HAP-1 (cell line): ENCODE results near the gene MEIS1.
"Not testable (repeated sequence)": the region's sequence is repeated elsewhere in the genome, so short reads cannot be mapped to it uniquely, and the experiment has no call there.

Experiments
- DNase-seq, 2 experiments: peaks; one replicate each; pipeline ENCODE4 v3.0.0-alpha.2; 2016 to 2020; ENCODE audit warnings: low spot score in 2 of 2
- H3K27me3 ChIP-seq: fragments of 250-450 bp; sonication (Bioruptor Pico); 2 replicates; pipeline ENCODE4 v1.5.1; 2020; ENCODE audit warnings: low read depth, mild to moderate bottlenecking, moderate library complexity
- H3K36me3 ChIP-seq: fragments of 250-450 bp; sonication (Bioruptor Pico); replicated peaks from 2 replicates; pipeline ENCODE4 v1.5.1; 2020; ENCODE audit warnings: mild to moderate bottlenecking
- H3K4me1 ChIP-seq: fragments of 250-450 bp; sonication (Bioruptor Pico); 2 replicates; pipeline ENCODE4 v1.5.1; 2020; ENCODE audit warnings: mild to moderate bottlenecking
- H3K4me3 ChIP-seq: fragments of 250-450 bp; sonication (Bioruptor Pico); 2 replicates; pipeline ENCODE4 v1.5.1; 2020; ENCODE audit warnings: mild to moderate bottlenecking, moderate library complexity
- H3K9me3 ChIP-seq: fragments of 250-450 bp; sonication (Bioruptor Pico); 2 replicates; pipeline ENCODE4 v1.5.1; 2020; ENCODE audit warnings: mild to moderate bottlenecking, moderate library complexity
- in situ Hi-C: fragments of 300-500 bp; cut with MboI; formaldehyde crosslinking; loops from 3 replicates; pipeline ENCODE4 v1.14.3; 2020; ENCODE audit warnings: low sequenced_read_pairs, inconsistent platforms, mixed read lengths

The MEIS1 gene

DNA sequence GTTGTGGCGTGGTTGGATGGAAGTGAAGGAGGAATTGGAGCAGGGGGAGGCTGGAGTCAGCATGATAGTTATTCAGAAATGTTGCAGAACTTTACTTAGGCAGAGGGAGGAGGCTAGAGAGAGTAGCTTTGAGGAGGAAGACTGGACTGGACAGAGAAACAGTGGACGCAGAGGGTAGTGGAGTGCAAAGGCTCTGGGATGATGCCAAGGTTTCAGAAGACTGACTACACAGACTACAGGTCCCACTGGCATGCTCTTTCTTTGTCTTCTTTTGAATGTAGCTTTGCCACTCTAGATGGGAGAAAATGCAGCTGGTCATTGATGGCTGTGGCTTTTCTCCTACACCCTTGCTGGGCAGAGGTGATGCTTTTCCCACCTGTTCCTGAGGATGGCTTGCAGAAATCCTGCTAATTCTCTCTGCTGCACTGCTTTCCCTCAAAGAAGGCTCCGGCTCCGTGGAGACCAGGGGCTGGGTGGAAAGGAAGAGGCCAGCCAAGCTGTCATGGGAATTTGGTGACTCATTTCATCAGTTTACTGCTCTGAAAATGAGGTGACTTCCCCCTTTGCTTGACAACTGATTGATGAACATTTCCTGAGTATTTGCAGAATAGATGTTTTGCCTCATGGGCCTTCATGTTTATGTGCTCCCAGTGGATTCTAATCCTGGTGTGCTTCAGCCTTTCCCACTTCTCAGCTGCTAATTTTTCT, 42.4 kb downstream of the MEIS1 start:
- Histone ChIP-seq H3K4me1 (peaks cover 3% of the 10 kb centered on the region; the same call in 1 of the 2 replicates), H3K9me3 (no peaks in the 10 kb centered on the region), H3K4me3 (no peak overlapping the region), H3K27me3 (no peaks in the 10 kb centered on the region), H3K36me3 (no peaks in the 10 kb centered on the region; the same call in 1 of the 2 replicates)
- DNase-seq, result no peak
- in situ Hi-C loops, result no loop called here

DNA sequence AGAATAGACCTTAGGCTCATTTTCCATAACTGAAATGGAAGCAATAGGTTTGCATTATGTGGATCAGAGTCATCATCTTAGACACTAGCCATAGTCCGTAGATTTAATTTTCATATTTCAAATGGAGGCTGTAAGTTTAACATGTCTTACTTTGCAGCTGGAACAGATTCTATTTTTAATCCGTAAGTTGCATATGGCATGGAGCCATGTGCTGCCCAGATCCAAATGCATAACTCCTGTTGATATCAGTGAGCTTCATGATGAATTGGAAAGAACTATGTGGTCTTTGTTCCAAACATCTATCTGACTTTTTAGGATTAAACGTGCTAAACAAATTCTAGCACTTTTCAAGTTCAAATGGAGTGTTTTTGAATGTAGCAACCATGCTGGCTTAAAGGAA, 43.4 kb downstream of the MEIS1 start:
- no peak for DNase-seq
- no peaks in the 10 kb centered on the region for H3K9me3 ChIP-seq
- no peak overlapping the region for H3K4me3 ChIP-seq
- H3K4me1 ChIP-seq, result peaks cover 3% of the 10 kb centered on the region; the same call in 1 of the 2 replicates
- no peaks in the 10 kb centered on the region; the same call in 1 of the 2 replicates for H3K36me3 ChIP-seq
- in situ Hi-C loops, result no loop called here
- no peaks in the 10 kb centered on the region for H3K27me3 ChIP-seq

DNA sequence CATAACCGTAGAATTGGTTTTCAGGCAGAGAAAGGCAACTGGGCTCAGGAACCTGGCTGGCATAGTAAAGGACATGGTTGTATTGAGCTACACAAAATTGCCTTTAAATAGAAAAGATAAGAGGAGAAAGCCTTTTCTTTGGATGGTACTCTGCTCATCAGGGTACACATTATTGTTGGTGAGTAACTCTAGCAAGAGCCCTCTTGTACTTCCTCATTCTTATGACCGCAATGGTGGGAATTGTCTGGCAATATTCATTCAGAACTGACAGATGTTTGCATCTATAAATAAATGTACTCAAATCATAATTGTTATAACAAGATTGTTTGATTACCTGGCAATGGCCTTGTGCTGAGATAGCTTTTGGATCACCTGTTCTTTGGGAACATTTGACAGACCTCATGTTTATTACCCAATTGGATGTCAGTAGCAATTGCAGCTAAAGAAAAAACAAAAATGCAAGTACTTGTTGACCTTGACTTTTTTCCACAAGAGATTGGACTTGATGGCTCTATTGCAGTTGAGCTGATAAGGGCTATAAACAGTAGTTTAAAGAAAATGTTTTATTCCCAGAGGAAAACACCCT, 43.9 kb downstream of the MEIS1 start:
- no peak overlapping the region for H3K4me3 ChIP-seq
- in situ Hi-C loops, result no loop called here
- H3K4me1 ChIP-seq, result peaks cover 3% of the 10 kb centered on the region; the same call in 1 of the 2 replicates
- no peaks in the 10 kb centered on the region; the same call in 1 of the 2 replicates for H3K36me3 ChIP-seq
- DNase-seq, result no peak
- H3K27me3 ChIP-seq, result no peaks in the 10 kb centered on the region
- H3K9me3 ChIP-seq, result no peaks in the 10 kb centered on the region

DNA sequence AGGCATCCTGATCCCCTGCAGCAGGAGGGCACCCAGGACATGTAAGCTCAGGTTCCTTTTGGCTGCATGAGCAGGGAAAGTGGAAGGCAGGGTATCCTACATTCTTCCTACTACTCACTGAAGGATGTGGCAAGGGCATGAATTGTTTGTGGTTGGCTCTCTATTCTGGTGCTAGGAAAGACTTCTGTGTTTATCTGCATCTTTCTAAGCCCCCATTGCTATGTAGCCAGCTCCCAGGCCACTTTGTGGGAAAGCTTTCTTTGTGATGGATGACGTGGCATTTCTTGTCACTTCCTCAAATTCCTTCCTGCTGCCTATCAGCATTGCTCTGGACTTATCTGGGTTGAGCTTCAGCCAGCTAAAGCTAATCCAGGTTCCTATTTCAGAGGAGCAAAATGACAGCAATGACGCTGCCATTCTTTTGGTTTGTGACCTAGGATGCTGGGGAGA, 46.2 kb downstream of the MEIS1 start:
- Histone ChIP-seq H3K9me3 (no peaks in the 10 kb centered on the region), H3K36me3 (no peaks in the 10 kb centered on the region; the same call in 1 of the 2 replicates), H3K4me3 (no peak overlapping the region), H3K27me3 (no peaks in the 10 kb centered on the region), H3K4me1 (peaks cover 3% of the 10 kb centered on the region; the same call in 1 of the 2 replicates)
- no peak for DNase-seq
- in situ Hi-C loops, result no loop called here

DNA sequence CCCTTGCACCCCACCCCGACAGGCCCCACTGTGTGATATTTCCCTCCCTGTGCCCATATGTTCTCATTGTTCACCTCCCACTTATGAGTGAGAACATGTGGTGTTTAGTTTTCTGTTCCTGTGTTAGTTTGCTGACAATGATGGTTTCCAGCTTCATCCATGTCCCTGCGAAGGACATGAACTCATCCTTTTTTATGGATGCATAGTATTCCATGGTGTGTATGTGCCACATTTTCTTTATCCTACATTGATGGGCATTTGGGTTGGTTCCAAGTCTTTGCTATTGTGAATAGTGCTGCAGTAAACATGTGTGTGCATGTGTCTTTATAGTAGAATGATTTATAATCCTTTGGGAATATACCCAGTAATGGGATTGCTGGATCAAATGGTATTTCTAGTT, 50.3 kb downstream of the MEIS1 start:
- in situ Hi-C loops, H3K9me3 ChIP-seq: not testable (repeated sequence)

DNA sequence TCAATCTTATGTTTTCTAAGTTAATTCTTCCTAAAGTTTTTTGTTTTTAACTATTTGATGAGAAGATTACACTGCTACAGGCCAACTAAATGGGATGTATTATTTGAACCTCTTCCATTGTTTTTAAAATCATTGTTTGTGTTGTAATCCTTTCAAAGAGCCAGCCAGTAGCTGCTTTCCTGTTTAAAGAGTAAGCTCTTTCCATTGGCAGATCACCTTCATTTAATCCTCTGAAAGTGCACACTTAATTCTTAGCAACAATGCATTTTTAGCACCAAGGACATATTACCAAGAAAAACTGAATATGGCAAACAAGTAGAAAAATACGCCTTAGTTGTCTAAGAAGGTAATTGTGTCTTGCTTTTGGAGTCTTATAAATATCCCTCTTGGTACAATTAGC, 54.0 kb downstream of the MEIS1 start:
- no peaks in the 10 kb centered on the region for H3K27me3 ChIP-seq
- in situ Hi-C loops, result no loop called here
- peaks cover 27% of the 10 kb centered on the region for H3K4me1 ChIP-seq
- H3K9me3 ChIP-seq, result no peaks in the 10 kb centered on the region
- DNase-seq, result peak in 1 of 2 experiments; percentile 85
- no peak overlapping the region for H3K4me3 ChIP-seq
- no peaks in the 10 kb centered on the region for H3K36me3 ChIP-seq

More for the DNA sequence above, 50.3 kb downstream of the MEIS1 start:
- H3K36me3 ChIP-seq, DNase-seq, H3K27me3 ChIP-seq, H3K4me3 ChIP-seq: not testable (repeated sequence)
- H3K4me1 ChIP-seq, result peaks cover 18% of the 10 kb centered on the region

DNA sequence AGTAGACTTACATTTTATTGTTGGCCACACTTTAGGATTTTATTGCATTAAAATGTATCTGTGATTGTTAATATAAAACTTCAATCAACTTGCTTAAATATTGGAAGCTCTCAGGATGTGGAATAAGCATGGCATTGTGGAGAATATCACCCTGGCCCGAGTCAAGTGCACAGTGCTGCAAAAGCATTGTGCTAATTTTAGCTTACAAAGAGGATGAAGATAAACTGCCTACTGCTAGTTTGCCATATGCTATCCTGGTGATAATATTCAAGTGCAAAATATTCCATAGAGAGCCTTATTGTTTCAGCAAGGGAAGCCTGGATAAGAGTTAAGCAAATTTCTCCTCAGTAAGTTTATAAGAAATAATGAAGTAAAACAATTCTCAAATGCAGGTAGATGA, 54.5 kb downstream of the MEIS1 start:
- no peaks in the 10 kb centered on the region for H3K27me3 ChIP-seq
- peaks cover 27% of the 10 kb centered on the region for H3K4me1 ChIP-seq
- peak in 1 of 2 experiments; percentile 16 for DNase-seq
- H3K36me3 ChIP-seq, result no peaks in the 10 kb centered on the region
- no peaks in the 10 kb centered on the region for H3K9me3 ChIP-seq
- no peak overlapping the region for H3K4me3 ChIP-seq
- in situ Hi-C loops, result no loop called here

DNA sequence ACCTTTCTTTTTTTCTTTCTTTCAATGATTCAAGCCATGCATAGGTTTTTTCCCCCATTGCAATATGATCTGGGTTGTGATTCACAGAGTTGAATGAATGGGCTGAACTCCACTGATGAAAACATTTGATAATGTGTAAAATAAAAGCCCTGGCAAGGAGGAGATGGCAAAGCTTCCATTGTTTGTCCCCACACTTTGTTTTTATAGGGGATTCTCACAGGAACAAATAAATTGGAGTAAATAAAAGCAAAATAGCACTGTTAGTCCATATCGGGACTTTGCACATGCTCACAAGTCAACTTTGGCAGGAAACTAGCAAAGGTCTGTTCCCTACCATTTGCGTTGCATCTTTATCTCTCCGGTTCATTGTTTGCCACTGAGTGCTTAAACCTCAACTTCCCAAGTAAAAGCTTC, 55.7 kb downstream of the MEIS1 start:
- peak in 1 of 2 experiments; percentile 20 for DNase-seq

DNA sequence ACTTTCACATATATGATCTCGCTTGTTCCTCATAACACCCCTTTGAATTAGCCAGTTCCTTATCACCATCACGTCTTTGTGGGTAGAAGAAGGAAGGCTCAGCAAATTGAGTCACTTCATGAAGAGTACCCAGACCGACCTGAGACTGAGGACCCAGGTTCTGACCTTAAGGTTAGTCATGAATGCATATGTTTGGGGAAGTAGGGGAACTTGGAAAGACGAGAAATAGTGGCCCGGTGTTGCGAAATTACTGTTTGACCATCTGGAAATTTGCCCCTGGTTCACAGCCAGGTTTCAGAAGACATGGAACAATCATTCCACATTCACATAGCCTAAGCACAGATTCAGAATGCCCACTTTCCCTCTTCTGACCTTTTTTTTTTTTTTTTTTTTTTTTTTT, 59.8 kb downstream of the MEIS1 start:
- Histone ChIP-seq H3K27me3 (no peaks in the 10 kb centered on the region), H3K4me3 (no peak overlapping the region), H3K4me1 (peaks cover 22% of the 10 kb centered on the region), H3K9me3 (no peaks in the 10 kb centered on the region), H3K36me3 (no peaks in the 10 kb centered on the region; the same call in 1 of the 2 replicates)
- DNase-seq, result no peak
- in situ Hi-C loops, result no loop called here

More for the DNA sequence above, 55.7 kb downstream of the MEIS1 start:
- no peaks in the 10 kb centered on the region for H3K9me3 ChIP-seq
- in situ Hi-C loops, result no loop called here
- no peaks in the 10 kb centered on the region for H3K36me3 ChIP-seq
- H3K4me3 ChIP-seq, result no peak overlapping the region
- H3K4me1 ChIP-seq, result peaks cover 27% of the 10 kb centered on the region
- H3K27me3 ChIP-seq, result no peaks in the 10 kb centered on the region

DNA sequence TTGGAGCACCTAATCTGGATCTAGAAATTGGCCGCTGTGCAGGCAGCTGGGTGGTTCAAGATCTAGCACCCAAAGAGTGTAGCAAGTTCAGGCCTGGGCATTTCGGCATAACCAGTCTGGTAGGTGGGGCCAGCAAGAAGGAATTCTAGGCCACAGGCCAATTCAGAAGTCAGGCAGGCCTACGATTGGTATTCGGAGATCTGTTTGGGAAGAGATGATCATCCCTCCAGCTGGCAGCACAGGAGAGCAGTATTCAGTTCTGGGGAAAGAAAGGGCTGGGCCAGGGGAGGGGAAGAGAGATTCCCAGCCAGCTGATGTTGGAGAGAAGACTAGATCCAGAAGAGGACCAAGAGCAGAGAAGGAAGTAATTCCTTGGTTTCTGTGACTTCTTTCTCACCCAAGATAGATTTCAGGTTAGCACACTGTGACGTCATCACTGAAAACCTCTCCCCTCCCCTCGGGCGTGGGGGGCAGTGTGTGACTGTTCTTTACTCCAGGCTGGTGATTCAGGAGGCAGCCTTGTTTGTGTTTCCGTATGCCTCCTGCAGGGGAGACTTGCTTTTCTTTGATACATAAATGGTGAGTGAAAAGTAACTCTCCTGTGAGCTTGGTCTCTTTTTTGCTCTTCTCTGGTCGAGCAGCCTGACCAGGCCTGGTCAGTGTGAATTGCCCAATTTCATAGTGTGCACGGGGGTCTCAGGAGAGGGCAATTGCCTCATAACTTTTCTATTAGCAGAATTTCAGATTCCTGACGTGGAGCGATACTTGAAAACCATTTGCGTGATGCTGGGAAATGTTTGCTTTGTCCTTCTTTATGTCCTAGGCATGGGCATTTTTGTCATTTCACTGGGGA, 61.1 kb downstream of the MEIS1 start:
- Histone ChIP-seq H3K9me3 (no peaks in the 10 kb centered on the region), H3K27me3 (no peaks in the 10 kb centered on the region), H3K4me1 (peaks cover 9% of the 10 kb centered on the region), H3K4me3 (no peak overlapping the region), H3K36me3 (no peaks in the 10 kb centered on the region; the same call in 1 of the 2 replicates)
- DNase-seq, result peak in 1 of 2 experiments; percentile 12
- in situ Hi-C loops, result no loop called here

DNA sequence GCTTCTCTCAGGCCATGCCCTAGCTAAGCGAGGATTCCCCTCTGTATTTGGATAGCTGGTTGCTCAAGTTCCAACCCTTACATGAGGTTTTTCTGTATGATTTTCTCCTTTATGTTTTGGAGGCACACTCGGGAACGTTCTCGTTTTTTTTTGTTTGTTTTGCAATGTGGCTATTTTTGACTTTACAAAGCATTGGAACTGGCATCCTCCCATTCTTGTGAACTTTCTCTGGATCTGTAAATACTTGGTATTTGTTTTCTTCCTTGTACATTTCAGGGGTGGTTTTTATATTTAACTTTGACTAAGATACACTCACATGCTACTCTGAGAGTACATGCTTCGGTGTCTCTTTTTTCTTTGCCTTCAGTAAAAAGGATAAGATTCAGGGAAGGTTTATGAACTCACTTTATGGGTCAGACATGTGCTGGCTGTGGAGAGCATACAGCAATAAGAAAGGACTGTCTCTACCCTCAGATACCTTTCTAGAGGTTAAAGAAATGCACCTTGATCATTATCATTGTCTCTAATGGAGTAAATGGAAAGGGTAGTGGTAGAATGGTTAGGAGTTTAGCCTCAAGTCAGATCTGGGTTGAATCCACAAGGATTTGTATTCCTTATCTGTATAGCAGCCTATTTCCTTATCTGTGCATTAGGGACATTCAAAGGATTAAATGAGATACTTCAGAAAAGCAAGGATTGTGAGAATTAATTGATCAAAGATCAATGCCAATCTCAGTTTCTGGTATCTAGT, 61.9 kb downstream of the MEIS1 start:
- in situ Hi-C loops, result no loop called here
- Histone ChIP-seq H3K4me3 (no peak overlapping the region), H3K36me3 (no peaks in the 10 kb centered on the region; the same call in 1 of the 2 replicates), H3K4me1 (peaks cover 8% of the 10 kb centered on the region), H3K27me3 (no peaks in the 10 kb centered on the region), H3K9me3 (no peaks in the 10 kb centered on the region)
- no peak for DNase-seq

DNA sequence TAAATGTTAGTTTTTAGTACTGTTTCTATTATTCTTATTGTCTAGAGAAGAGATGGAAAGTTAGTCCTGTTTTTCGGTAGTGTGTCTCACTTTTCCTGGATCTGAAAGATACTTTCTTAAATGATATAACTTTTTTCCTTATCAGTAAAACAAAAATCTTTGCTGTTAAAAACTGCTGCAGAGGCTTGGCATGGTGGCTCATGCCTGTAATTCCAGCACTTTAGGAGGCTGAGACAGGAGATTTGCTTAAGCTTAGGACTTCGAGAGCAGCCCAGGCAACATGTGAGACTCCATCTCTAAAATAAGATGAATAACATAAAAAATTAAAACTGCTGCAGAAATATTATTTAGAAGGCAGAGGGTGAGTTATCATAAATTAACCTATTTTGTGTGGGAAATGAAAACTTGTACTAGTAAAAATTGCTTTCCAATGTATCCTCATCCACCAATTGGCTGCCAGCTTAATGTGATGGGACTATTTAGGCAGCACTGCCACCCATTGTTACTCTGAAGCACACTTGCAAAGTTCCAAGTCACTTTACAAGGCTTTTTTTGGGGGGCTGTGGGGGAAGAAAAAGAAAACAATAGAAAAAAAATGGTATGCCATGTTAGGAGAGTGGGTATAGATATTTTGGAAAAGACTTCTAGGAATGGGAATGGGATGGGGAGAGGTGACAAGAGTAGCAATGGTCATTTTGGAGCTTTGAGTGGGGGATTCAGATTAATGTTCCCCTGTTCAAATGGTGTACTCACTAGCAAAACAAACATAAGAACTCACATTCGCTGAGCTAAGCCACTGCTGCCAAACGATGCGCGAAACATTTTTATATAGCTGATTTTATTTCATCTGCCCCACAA, 62.7 kb downstream of the MEIS1 start:
- DNase-seq, result no peak
- in situ Hi-C loops, result no loop called here
- Histone ChIP-seq H3K4me3 (no peak overlapping the region), H3K27me3 (no peaks in the 10 kb centered on the region), H3K4me1 (peaks cover 8% of the 10 kb centered on the region), H3K9me3 (no peaks in the 10 kb centered on the region), H3K36me3 (no peaks in the 10 kb centered on the region; the same call in 1 of the 2 replicates)
